LNCaP clone FGC (cell line): Measurements from ENCODE around the gene YDJC.
"Not testable (repeated sequence)": the region's sequence is repeated elsewhere in the genome, so short reads cannot be mapped to it uniquely, and the experiment has no call there.

ENCODE experiments used
- DNase-seq: peaks from one replicate; pipeline ENCODE4 v3.0.0-alpha.2; 2011; ENCODE audit warnings: low read depth
- H3K4me3 ChIP-seq: 2 replicates; pipeline ENCODE4 v1.5.1; 2011; ENCODE audit warnings: mild to moderate bottlenecking, low read depth, low read length, control low read depth
- TF ChIP-seq, protein P1 (sequence below): IDR thresholded peaks from 2 replicates; pipeline ENCODE4 v1.5.1; 2012; ENCODE audit warnings: mild to moderate bottlenecking; ENCODE audit not compliant: control insufficient read depth, insufficient read depth; ENCODE audit errors: extremely low read depth

The YDJC gene

GRCh38 chr22:21590809-21591641 lies 38.8 kb downstream of the YDJC start:
- H3K4me3 ChIP-seq: no peak overlapping the region
- TF ChIP-seq, protein P1, sequence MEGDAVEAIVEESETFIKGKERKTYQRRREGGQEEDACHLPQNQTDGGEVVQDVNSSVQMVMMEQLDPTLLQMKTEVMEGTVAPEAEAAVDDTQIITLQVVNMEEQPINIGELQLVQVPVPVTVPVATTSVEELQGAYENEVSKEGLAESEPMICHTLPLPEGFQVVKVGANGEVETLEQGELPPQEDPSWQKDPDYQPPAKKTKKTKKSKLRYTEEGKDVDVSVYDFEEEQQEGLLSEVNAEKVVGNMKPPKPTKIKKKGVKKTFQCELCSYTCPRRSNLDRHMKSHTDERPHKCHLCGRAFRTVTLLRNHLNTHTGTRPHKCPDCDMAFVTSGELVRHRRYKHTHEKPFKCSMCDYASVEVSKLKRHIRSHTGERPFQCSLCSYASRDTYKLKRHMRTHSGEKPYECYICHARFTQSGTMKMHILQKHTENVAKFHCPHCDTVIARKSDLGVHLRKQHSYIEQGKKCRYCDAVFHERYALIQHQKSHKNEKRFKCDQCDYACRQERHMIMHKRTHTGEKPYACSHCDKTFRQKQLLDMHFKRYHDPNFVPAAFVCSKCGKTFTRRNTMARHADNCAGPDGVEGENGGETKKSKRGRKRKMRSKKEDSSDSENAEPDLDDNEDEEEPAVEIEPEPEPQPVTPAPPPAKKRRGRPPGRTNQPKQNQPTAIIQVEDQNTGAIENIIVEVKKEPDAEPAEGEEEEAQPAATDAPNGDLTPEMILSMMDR: no peak
- no peak for DNase-seq

GRCh38 chr22:21589396-21589795 lies 40.4 kb downstream of the YDJC start:
- DNase-seq: no peak
- TF ChIP-seq, protein P1: no peak

GRCh38 chr22:21587803-21588611 lies 41.8 kb downstream of the YDJC start:
- TF ChIP-seq, protein P1: no peak

More at GRCh38 chr22:21589396-21589795, 40.4 kb downstream of the YDJC start:
- no peak overlapping the region for H3K4me3 ChIP-seq

DNA sequence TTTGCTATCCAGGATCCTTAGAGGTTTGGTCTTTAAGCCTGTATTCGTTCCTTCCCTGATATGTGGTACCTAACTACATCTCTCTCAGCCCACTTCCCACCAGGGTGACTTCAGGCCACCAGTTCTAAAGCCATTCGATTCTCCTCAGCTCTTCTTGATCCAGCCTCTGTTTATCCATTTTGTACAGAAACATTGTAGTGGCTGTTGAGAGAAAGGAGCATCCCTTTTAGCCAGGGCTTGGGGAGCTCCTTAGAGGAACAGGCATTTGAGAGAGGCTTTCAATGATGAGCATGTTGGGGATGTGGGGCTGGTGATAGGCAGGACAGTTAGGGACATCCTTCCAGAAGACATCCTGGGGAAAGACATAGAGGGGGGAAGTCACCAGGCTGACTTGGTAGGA lies 44.4 kb downstream of the YDJC start:
- TF ChIP-seq, protein P1: no peak
- H3K4me3 ChIP-seq: no peak overlapping the region
- no peak for DNase-seq

More at GRCh38 chr22:21587803-21588611, 41.8 kb downstream of the YDJC start:
- H3K4me3 ChIP-seq: no peak overlapping the region
- DNase-seq: no peak

GRCh38 chr22:21582801-21583740 lies 46.8 kb downstream of the YDJC start:
- H3K4me3 ChIP-seq: peak overlapping the region; percentile 15; the same call in 1 of the 2 replicates
- DNase-seq: peak; percentile 84
- TF ChIP-seq, protein P1: no peak

DNA sequence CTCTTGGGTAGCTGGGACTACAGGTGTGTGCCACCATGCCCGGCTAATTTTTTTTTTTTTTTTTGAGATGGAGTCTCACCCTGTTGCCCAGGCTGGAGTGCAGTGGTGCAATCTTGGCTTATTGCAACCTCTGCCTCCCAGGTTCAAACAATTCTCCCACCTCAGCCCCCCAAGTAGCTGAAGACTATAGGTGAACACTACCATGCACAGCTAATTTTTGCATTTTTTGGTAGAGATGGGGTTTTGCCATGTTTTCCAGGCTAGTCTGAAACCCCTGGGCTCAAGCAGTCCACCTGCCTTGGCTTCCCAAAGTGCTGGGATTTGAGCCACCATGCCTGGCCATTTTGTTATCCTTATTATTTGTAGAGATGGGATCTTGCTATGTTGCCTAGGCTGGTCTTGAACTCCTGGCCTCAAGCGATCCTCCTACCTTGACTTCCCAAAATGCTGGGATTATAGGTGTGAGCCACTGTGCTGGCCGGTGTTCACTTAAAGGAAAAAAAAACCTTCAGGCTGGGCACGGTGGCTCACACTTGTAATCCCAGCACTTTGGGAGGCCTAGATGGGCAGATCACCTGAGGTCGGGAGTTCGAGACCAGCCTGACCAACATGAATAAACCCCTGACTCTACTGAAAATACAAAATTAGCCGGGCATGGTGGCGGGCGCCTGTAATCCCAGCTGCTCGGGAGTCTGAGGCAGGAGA lies 48.7 kb downstream of the YDJC start:
- H3K4me3 ChIP-seq, DNase-seq: not testable (repeated sequence)

DNA sequence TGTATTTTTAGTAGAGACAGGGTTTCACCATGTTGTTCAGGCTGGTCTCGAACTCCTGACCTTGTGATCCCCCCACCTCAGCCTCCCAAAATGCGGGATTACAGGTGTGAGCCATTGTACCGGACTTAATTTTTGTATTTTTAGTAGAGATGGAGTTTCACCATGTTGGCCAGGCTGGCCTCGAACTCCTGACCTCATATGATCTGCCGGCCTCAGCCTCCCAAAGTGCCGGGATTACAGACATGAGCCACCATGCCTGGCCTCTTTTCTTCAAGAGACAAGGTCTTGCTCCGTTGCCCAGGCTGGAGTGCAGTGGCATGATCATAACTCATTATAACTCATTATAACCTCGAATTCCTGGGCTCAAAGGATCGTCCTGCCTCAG lies 49.2 kb downstream of the YDJC start:
- not testable (repeated sequence) for H3K4me3 ChIP-seq, DNase-seq
